OCI-LY7 (cell line): ENCODE results near the gene PPP1R3G. TPM values are rescaled to one million over a fixed set of nuclear protein-coding genes. Genes with fewer than 3 reads are reported as not detected.

ENCODE experiments used
- BruUV-seq: library from RNA; stranded (reverse); fragments of 400-500 nt; replicated peaks from 2 replicates; lab custom pipeline; 2021; lab: Mats Ljungman, UMichigan
- CTCF ChIA-PET: fragments of 300-600 bp; sonication (Branson Sonifier 250); formaldehyde crosslinking; loops from one replicate; lab custom pipeline; 2022; ENCODE audit warnings: antibody characterized with exemption; ENCODE audit not compliant: unreplicated experiment; lab: Charles Lee
- POLR2A ChIA-PET: fragments of 300-600 bp; sonication (Branson Sonifier 250); formaldehyde crosslinking; loops from one replicate; lab custom pipeline; 2022; ENCODE audit warnings: antibody characterized with exemption; lab: Charles Lee
- DNase-seq: peaks from one replicate; pipeline ENCODE4 v3.0.0-alpha.2; 2015; ENCODE audit warnings: low spot score
- H2AFZ ChIP-seq: fragments of 200-600 bp; sonication (generic), shearing (Covaris generic); 2 replicates; pipeline ENCODE4 v1.6.1; 2014; ENCODE audit warnings: mild to moderate bottlenecking, antibody characterized with exemption, low read length, moderate library complexity
- H3K27ac ChIP-seq: fragments of 200-600 bp; sonication (generic); 2 replicates; pipeline ENCODE4 v1.5.1; 2014; ENCODE audit warnings: mixed run types, low read depth, mild to moderate bottlenecking, moderate library complexity, low read length, inconsistent platforms; ENCODE audit not compliant: poor library complexity, severe bottlenecking
- H3K36me3 ChIP-seq: fragments of 200-600 bp; sonication (generic); 2 replicates; pipeline ENCODE4 v1.6.1; 2014; ENCODE audit warnings: mild to moderate bottlenecking, antibody characterized with exemption, low read length, moderate library complexity, mixed read lengths; ENCODE audit not compliant: insufficient read depth
- H3K4me1 ChIP-seq: fragments of 200-600 bp; sonication (generic); 2 replicates; pipeline ENCODE4 v1.5.1; 2014; ENCODE audit warnings: mild to moderate bottlenecking, low read length; ENCODE audit not compliant: insufficient read depth, poor library complexity, severe bottlenecking
- H3K4me2 ChIP-seq: fragments of 200-600 bp; sonication (generic); 2 replicates; pipeline ENCODE4 v1.6.1; 2014; ENCODE audit warnings: mild to moderate bottlenecking, low read length
- H3K4me3 ChIP-seq: fragments of 200-600 bp; sonication (generic); 2 replicates; pipeline ENCODE4 v1.5.1; 2014; ENCODE audit warnings: mild to moderate bottlenecking, low read depth, low read length; ENCODE audit not compliant: poor library complexity, severe bottlenecking
- H3K79me2 ChIP-seq: fragments of 200-600 bp; sonication (generic); 2 replicates; pipeline ENCODE4 v1.6.1; 2016; ENCODE audit warnings: low read depth, mild to moderate bottlenecking, low read length, moderate library complexity, mixed read lengths; ENCODE audit not compliant: insufficient read depth
- H3K9me2 ChIP-seq: fragments of 200-600 bp; sonication (generic); 2 replicates; pipeline ENCODE4 v1.6.1; 2016; ENCODE audit warnings: mild to moderate bottlenecking, low read length, mixed read lengths; ENCODE audit not compliant: insufficient read depth
- H3K9me3 ChIP-seq: fragments of 200-600 bp; sonication (generic); 2 replicates; pipeline ENCODE4 v1.6.1; 2014; ENCODE audit warnings: mild to moderate bottlenecking, mixed run types, low read length, mixed read lengths
- H4K20me1 ChIP-seq: fragments of 200-600 bp; sonication (generic); 2 replicates; pipeline ENCODE4 v1.6.1; 2014; ENCODE audit warnings: mild to moderate bottlenecking, antibody characterized with exemption, low read length, moderate library complexity, mixed read lengths; ENCODE audit not compliant: insufficient read depth
- EZH2phosphoT487 ChIP-seq: fragments of 200-600 bp; sonication (generic); IDR thresholded peaks from 2 replicates; pipeline ENCODE4 v1.6.1; 2018; ENCODE audit warnings: low read depth, borderline replicate concordance, mild to moderate bottlenecking, mixed run types, antibody characterized with exemption, low read length, moderate library complexity, mixed read lengths
- intact Hi-C: fragments of 100-400 bp; cut with micrococcal nuclease; formaldehyde crosslinking; loops from one replicate; pipeline ENCODE4 v1.10.0; 2022; ENCODE audit not compliant: unreplicated experiment
- total RNA-seq, 2 experiments: library from RNA; depleted of rRNA in 1 of 2; stranded (reverse); fragments of >200 nt in 1 of 2; shearing (Covaris generic) in 1 of 2; gene quantifications; 2 replicates each; pipeline ENCODE4 v1.2.3, GENCODE V29; 2014 to 2022
- TF ChIP-seq, protein P1 (sequence below): fragments of 200-600 bp; sonication (generic); conservative IDR thresholded peaks from 2 replicates; pipeline ENCODE4 v1.5.1; 2014; ENCODE audit warnings: mild to moderate bottlenecking, antibody characterized with exemption, low read length, moderate library complexity, mixed read lengths

Gene PPP1R3G
- total RNA-seq, 2 experiments from 2014 or later: 0.10 to 0.13 TPM

DNA sequence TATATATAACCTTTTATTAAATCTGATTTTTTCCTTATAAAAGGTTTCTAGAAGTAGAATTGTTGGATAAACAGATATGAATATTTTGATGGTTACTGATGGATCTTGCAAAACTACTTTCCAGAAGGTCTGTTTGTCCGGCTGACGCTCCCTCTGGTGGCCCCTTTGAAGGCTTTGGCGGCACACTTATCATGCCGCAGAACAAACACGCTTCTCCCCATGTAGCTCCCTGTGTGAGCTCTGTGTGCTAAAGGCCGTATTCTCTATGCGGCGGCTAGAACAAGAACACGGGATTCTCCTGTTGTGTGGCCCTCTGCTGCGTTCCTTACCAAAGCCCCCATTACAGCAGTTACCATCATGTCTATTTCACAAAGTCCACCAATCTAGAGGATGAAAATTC lies 30.0 kb downstream of the PPP1R3G start:
- Histone ChIP-seq H3K36me3 (no peaks in the 10 kb centered on the region; the same call in 1 of the 2 replicates), H2AFZ (no peak overlapping the region), H3K27ac (no peak overlapping the region), H3K79me2 (no peaks in the 10 kb centered on the region), H3K4me3 (no peak overlapping the region), H3K4me1 (no peaks in the 10 kb centered on the region), H4K20me1 (no peaks in the 10 kb centered on the region), H3K9me3 (no peaks in the 10 kb centered on the region), H3K4me2 (no peak overlapping the region), H3K9me2 (no peaks in the 10 kb centered on the region)
- BruUV-seq: no TSS peak
- TF ChIP-seq, protein P1, sequence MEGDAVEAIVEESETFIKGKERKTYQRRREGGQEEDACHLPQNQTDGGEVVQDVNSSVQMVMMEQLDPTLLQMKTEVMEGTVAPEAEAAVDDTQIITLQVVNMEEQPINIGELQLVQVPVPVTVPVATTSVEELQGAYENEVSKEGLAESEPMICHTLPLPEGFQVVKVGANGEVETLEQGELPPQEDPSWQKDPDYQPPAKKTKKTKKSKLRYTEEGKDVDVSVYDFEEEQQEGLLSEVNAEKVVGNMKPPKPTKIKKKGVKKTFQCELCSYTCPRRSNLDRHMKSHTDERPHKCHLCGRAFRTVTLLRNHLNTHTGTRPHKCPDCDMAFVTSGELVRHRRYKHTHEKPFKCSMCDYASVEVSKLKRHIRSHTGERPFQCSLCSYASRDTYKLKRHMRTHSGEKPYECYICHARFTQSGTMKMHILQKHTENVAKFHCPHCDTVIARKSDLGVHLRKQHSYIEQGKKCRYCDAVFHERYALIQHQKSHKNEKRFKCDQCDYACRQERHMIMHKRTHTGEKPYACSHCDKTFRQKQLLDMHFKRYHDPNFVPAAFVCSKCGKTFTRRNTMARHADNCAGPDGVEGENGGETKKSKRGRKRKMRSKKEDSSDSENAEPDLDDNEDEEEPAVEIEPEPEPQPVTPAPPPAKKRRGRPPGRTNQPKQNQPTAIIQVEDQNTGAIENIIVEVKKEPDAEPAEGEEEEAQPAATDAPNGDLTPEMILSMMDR: 0 out of 2 replicates have a peak, but pooled peaks have one; percentile 17
- no peak for TF ChIP-seq EZH2phosphoT487
- intact Hi-C loops: no loop called here
- ChIA-PET POLR2A (interaction anchor here (1.0 kb wide), 1 partner anchor 17 kb away, joined by 3 read pairs; no protein-coding TSS in a partner anchor), CTCF (no interaction called here)
- DNase-seq: no peak

DNA sequence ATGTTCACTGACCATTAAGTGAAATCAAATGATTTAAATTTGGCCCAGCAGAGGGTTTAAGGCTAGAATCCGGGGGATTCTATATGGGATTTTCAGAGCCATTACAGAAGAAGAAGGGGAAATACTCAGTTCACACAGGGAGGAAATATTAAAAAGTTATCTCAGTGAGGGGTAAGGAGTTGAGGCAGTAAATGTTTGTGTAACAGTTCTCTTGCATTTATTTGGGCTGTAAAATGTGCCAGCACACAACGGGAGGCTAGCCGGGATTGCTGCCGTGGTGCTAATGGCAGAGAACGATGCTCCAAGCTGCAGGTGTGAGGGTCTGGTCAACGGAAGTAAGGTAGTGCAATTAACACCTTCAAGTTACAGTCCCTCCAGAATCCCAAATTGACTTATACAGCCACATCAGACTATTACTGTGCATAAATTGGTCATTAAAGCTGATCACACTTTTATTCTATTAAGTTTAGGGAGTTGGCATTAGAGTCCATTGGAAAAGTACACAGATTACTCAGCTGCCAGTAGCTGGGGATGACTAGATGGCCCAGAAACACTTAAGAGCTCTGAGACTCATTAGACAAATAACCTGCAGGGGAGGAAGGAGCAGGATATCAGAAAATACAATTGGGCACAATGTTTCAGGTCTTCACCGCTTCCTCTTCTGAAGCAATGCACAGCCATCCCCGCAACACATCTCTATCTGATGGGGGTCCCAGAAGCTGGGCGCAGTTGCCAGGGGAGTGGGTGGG lies 31.3 kb downstream of the PPP1R3G start:
- Histone ChIP-seq H3K36me3 (no peaks in the 10 kb centered on the region), H3K4me2 (no peak overlapping the region), H3K4me3 (no peak overlapping the region), H3K4me1 (no peaks in the 10 kb centered on the region), H3K9me3 (no peaks in the 10 kb centered on the region), H4K20me1 (no peaks in the 10 kb centered on the region), H3K79me2 (no peaks in the 10 kb centered on the region), H3K9me2 (no peaks in the 10 kb centered on the region), H3K27ac (no peak overlapping the region), H2AFZ (no peak overlapping the region)
- ChIA-PET CTCF (no interaction called here), POLR2A (no interaction called here)
- no peak for DNase-seq
- TF ChIP-seq, protein P1: no peak
- TF ChIP-seq EZH2phosphoT487: no peak
- no TSS peak for BruUV-seq
- intact Hi-C loops: no loop called here
